Osteocyte (in vitro differentiated cells): ENCODE measurements around the gene TIPARP. TPM values are rescaled to one million over a fixed set of nuclear protein-coding genes. Genes with fewer than 3 reads are reported as not detected.

Experiments
- DNase-seq: peaks from one replicate; pipeline ENCODE4 v3.0.0; 2021; ENCODE audit warnings: mixed read lengths; ENCODE audit not compliant: unreplicated experiment; ENCODE audit errors: extremely low spot score
- H3K27ac Mint-ChIP-seq: one replicate; pipeline ENCODE4 v1.8.0; 2021; ENCODE audit warnings: mild to moderate bottlenecking, mixed read lengths; ENCODE audit not compliant: unreplicated experiment
- H3K27me3 Mint-ChIP-seq: one replicate; pipeline ENCODE4 v1.8.0; 2021; ENCODE audit warnings: mixed read lengths; ENCODE audit not compliant: unreplicated experiment
- H3K36me3 Mint-ChIP-seq: one replicate; pipeline ENCODE4 v1.8.0; 2021; ENCODE audit warnings: mixed read lengths; ENCODE audit not compliant: unreplicated experiment
- H3K4me1 Mint-ChIP-seq: one replicate; pipeline ENCODE4 v1.8.0; 2021; ENCODE audit warnings: mixed read lengths; ENCODE audit not compliant: unreplicated experiment
- H3K4me3 Mint-ChIP-seq: one replicate; pipeline ENCODE4 v1.8.0; 2021; ENCODE audit warnings: mild to moderate bottlenecking, moderate library complexity, mixed read lengths; ENCODE audit not compliant: unreplicated experiment
- H3K9me3 Mint-ChIP-seq: one replicate; pipeline ENCODE4 v1.8.0; 2021; ENCODE audit warnings: mixed read lengths; ENCODE audit not compliant: unreplicated experiment
- total RNA-seq: library from RNA; stranded (reverse); gene quantifications from 2 replicates; pipeline ENCODE4 v1.2.1, GENCODE V29; 2021
- TF ChIP-seq, protein P1 (sequence below): fragments of 200-600 bp; sonication (generic); IDR thresholded peaks from 2 replicates; pipeline ENCODE4 v1.5.0; 2021; ENCODE audit warnings: antibody characterized with exemption, mild to moderate bottlenecking, moderate library complexity

Gene TIPARP
- total RNA-seq, 1 donor from 2014 or later, result 163 TPM

DNA sequence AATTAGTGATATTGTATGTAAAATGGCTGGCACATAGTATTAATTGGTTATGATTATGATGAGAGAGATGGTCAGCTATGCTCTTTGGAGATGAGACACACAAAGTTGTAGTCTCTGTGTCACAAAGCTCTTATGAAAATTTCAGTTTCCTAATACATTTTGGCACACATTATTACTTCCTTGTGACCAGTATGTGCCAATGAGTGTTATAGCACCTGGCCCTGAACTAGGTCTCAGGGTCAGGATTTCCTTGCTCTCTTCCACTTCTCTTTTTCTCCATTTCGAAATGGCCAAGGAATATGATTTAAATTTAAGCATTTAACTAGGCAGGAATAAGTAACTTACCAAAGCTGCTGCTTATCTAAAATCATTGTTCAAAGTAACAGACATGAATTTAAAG, 28.0 kb downstream of the TIPARP start:
- Mint-ChIP-seq H3K27ac (peak overlapping the region; percentile 81), H3K27me3 (no peaks in the 10 kb centered on the region), H3K4me3 (no peak overlapping the region), H3K9me3 (no peaks in the 10 kb centered on the region), H3K4me1 (peaks cover 70% of the 10 kb centered on the region), H3K36me3 (peaks cover 71% of the 10 kb centered on the region)
- DNase-seq, result no peak
- TF ChIP-seq, protein P1, sequence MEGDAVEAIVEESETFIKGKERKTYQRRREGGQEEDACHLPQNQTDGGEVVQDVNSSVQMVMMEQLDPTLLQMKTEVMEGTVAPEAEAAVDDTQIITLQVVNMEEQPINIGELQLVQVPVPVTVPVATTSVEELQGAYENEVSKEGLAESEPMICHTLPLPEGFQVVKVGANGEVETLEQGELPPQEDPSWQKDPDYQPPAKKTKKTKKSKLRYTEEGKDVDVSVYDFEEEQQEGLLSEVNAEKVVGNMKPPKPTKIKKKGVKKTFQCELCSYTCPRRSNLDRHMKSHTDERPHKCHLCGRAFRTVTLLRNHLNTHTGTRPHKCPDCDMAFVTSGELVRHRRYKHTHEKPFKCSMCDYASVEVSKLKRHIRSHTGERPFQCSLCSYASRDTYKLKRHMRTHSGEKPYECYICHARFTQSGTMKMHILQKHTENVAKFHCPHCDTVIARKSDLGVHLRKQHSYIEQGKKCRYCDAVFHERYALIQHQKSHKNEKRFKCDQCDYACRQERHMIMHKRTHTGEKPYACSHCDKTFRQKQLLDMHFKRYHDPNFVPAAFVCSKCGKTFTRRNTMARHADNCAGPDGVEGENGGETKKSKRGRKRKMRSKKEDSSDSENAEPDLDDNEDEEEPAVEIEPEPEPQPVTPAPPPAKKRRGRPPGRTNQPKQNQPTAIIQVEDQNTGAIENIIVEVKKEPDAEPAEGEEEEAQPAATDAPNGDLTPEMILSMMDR, result no peak

DNA sequence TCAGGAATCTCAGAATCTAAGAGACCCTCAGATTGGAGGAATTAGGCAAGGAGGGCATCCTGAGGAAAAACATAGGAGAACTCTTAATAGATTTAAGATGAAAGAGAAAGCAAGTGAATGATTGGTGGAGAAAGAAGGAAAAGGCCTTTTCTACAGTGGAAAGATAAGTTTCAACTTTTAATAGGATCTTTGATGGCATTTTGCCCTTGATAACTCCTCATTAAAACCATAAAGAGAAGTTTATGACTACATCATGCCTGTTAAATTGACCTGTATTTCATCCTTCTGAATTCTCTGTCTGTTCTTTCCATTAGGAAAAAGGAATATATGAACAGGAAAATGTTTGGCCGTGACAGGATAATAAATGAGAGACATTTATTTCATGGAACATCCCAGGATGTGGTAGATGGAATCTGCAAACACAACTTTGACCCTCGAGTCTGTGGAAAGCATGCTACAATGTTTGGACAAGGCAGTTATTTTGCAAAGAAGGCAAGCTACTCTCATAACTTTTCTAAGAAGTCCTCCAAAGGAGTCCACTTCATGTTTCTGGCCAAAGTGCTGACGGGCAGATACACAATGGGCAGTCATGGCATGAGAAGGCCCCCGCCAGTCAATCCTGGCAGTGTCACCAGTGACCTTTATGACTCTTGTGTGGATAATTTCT, 30.1 kb downstream of the TIPARP start:
- TF ChIP-seq, protein P1, result no peak
- Mint-ChIP-seq H3K9me3 (no peaks in the 10 kb centered on the region), H3K4me1 (peaks cover 76% of the 10 kb centered on the region), H3K4me3 (peak overlapping the region; percentile 22), H3K27me3 (no peaks in the 10 kb centered on the region), H3K36me3 (peaks cover 70% of the 10 kb centered on the region), H3K27ac (peak overlapping the region; percentile 88)
- no peak for DNase-seq

DNA sequence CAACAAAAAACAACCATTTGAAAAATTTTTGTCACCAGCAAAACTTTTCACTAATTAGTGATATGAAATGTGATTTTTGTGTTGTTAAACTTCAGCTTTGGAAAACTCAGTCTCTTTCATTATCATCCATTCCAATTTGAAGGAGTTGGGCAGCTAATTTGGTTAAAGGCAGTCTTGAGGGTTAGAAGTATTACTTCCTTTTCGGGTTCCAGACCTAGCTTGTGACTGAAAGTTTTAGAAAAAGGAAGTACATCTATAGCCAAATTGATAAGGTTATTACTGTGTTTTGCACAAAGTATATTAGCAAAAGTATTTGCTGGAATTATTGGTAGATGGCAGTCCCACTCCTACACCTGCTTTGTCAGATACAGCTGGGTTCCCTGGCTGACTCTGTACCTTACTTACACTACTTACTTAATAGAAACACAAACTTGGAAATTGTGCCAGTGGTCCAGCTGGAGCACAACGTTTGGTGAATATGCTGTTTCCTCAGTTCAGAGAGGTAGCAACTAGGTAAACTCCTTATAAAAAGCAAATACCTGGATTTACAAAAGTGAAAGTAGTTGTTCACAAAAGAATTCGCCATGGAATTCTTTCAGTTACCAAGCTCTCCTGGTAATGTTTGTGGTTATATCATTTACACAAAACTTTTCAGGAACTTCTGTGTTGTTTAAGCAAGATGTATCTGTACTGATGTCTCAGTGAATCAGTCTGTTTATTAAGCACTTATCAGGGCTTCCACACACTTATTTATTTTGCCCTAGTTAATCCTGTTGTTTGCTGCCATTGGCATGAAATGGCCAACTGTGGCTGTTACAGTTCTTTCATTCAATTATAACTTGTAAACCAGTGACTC, 31.6 kb downstream of the TIPARP start:
- Mint-ChIP-seq H3K36me3 (peaks cover 70% of the 10 kb centered on the region), H3K4me1 (peaks cover 75% of the 10 kb centered on the region)
- no peak for DNase-seq

DNA sequence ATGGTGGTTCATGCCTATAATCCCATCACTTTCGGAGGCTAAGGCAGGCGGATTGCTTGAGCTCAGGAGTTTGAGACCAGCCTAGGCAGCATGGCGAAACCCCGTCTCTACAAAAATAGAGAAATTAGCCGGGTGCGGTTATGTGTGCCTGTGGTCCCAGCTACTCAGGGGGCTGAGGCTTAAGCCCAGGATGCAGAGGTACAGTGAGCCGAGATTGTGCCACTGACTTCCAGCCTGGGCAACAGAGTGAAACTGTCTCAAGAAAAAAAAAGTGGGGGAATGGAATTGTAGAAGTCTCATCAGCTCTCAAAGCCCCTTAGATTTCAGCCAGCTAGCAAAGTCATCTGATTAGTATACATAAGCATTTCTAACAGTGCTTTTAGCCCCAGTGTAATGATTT, 33.2 kb downstream of the TIPARP start:
- no peaks in the 10 kb centered on the region for H3K9me3 Mint-ChIP-seq
- DNase-seq, result no peak
- peaks cover 61% of the 10 kb centered on the region for H3K36me3 Mint-ChIP-seq

More for the DNA sequence above, 31.6 kb downstream of the TIPARP start:
- Mint-ChIP-seq H3K27ac (peak overlapping the region; percentile 71), H3K4me3 (no peak overlapping the region), H3K9me3 (no peaks in the 10 kb centered on the region), H3K27me3 (no peaks in the 10 kb centered on the region)
- TF ChIP-seq, protein P1, result no peak

More for the DNA sequence above, 33.2 kb downstream of the TIPARP start:
- Mint-ChIP-seq H3K4me1 (peaks cover 66% of the 10 kb centered on the region), H3K27me3 (no peaks in the 10 kb centered on the region), H3K4me3 (no peak overlapping the region), H3K27ac (peak overlapping the region; percentile 79)
- TF ChIP-seq, protein P1, result no peak
